Endothelial cell of umbilical vein (primary cell): ENCODE data around the gene DMAC1. TPM values are rescaled to one million over a fixed set of nuclear protein-coding genes. Genes with fewer than 3 reads are reported as not detected.

Experiments
- BruUV-seq: library from RNA; stranded (reverse); fragments of 400-500 nt; replicated peaks from 2 replicates; lab custom pipeline; 2021; lab: Mats Ljungman, UMichigan
- CTCF ChIA-PET: fragments of 300-600, 350-600 bp; sonication (Branson Sonifier 250); formaldehyde crosslinking; loops from one replicate; lab custom pipeline; 2021; ENCODE audit warnings: antibody characterized with exemption, inconsistent platforms; lab: Charles Lee
- POLR2A ChIA-PET: fragments of 300-600, 350-600 bp; sonication (Branson Sonifier 250); formaldehyde crosslinking; loops from one replicate; lab custom pipeline; 2021; ENCODE audit warnings: antibody characterized with exemption, inconsistent platforms; lab: Charles Lee
- DNase-seq: peaks from one replicate; pipeline ENCODE4 v3.0.0-alpha.2; 2011; ENCODE audit warnings: low read depth, low spot score
- FAIRE-seq: peaks from 2 replicates; lab custom pipeline; 2011; peaks lifted over from hg19 to GRCh38; lab: Jason Lieb, UNC
- H2AFZ ChIP-seq: 2 replicates; pipeline ENCODE4 v1.6.0; 2012; ENCODE audit warnings: low read depth, low read length, control low read depth, inconsistent platforms
- H3K27ac ChIP-seq: 2 replicates; pipeline ENCODE4 v1.5.1; 2011; ENCODE audit warnings: low read depth, mild to moderate bottlenecking, control low read depth, low read length, moderate library complexity; ENCODE audit not compliant: insufficient read depth
- H3K27me3 ChIP-seq, 2 experiments: 2 replicates each; pipeline versions ENCODE4 v1.6.0 to v1.6.1; 2011; ENCODE audit warnings: low read length in 2 of 2, mixed read lengths in 1 of 2; ENCODE audit not compliant: control insufficient read depth in 2 of 2, insufficient read depth in 2 of 2
- H3K36me3 ChIP-seq, 2 experiments: 2 replicates in 1 of 2; 3 replicates in 1 of 2; pipeline ENCODE4 v1.5.1; 2011; ENCODE audit warnings: low read length in 2 of 2, mild to moderate bottlenecking in 1 of 2, moderate library complexity in 1 of 2; ENCODE audit not compliant: control insufficient read depth in 2 of 2, insufficient read depth in 2 of 2; ENCODE audit errors: extremely low read depth in 1 of 2
- H3K4me1 ChIP-seq: 3 replicates; pipeline ENCODE4 v1.5.1; 2011; ENCODE audit warnings: mild to moderate bottlenecking, low read length; ENCODE audit not compliant: control insufficient read depth, insufficient read depth; ENCODE audit errors: extremely low read depth
- H3K4me2 ChIP-seq: 2 replicates; pipeline ENCODE4 v1.6.1; 2011; ENCODE audit warnings: low read length, control low read depth, mixed read lengths; ENCODE audit not compliant: insufficient read depth
- H3K4me3 ChIP-seq, 3 experiments: fragments of 200-600 bp in 1 of 3; sonication (generic), shearing (Covaris generic) in 1 of 3; replicated peaks in 1 of 3; 2 replicates each; pipeline ENCODE4 v1.5.1; 2011 to 2016; ENCODE audit warnings: control low read depth in 3 of 3, low read length in 3 of 3, mild to moderate bottlenecking in 2 of 3, inconsistent platforms in 1 of 3, low read depth in 1 of 3, moderate library complexity in 1 of 3; ENCODE audit not compliant: insufficient read depth in 1 of 3
- H3K79me2 ChIP-seq: 2 replicates; pipeline ENCODE4 v1.6.0; 2012; ENCODE audit warnings: low read length, inconsistent platforms; ENCODE audit not compliant: control insufficient read depth, insufficient read depth
- H3K9ac ChIP-seq: replicated peaks from 2 replicates; pipeline ENCODE3; 2011; ENCODE audit warnings: low read length, control low read depth; ENCODE audit not compliant: insufficient read depth; ENCODE audit errors: extremely low read depth
- H3K9me1 ChIP-seq: replicated peaks from 3 replicates; pipeline ENCODE4 v1.6.0; 2011; ENCODE audit warnings: mild to moderate bottlenecking, low read length; ENCODE audit not compliant: control insufficient read depth, insufficient read depth; ENCODE audit errors: extremely low read depth
- H3K9me3 ChIP-seq: replicated peaks from 2 replicates; pipeline ENCODE4 v1.5.1; 2012; ENCODE audit warnings: low read length, inconsistent platforms; ENCODE audit not compliant: control insufficient read depth, insufficient read depth
- H4K20me1 ChIP-seq: replicated peaks from 2 replicates; pipeline ENCODE3; 2011; ENCODE audit warnings: mild to moderate bottlenecking, low read length; ENCODE audit not compliant: control insufficient read depth, insufficient read depth; ENCODE audit errors: extremely low read depth
- EZH2 ChIP-seq: IDR thresholded peaks from 2 replicates; pipeline ENCODE4 v1.6.1; 2012; ENCODE audit warnings: borderline replicate concordance, low read depth, mild to moderate bottlenecking, moderate library complexity, low read length, inconsistent platforms; ENCODE audit not compliant: severe bottlenecking
- FOS ChIP-seq: IDR thresholded peaks from 2 replicates; pipeline ENCODE4 v1.6.1; 2011; ENCODE audit warnings: mild to moderate bottlenecking, low read length, moderate library complexity, borderline replicate concordance; ENCODE audit not compliant: insufficient read depth
- GATA2 ChIP-seq: IDR thresholded peaks from 2 replicates; pipeline ENCODE4 v1.7.0; 2011; ENCODE audit warnings: low read depth, mild to moderate bottlenecking, moderate library complexity, mixed read lengths, low read length; ENCODE audit not compliant: insufficient read length, insufficient read depth
- JUN ChIP-seq: IDR thresholded peaks from 2 replicates; pipeline ENCODE4 v1.6.1; 2011; ENCODE audit warnings: borderline replicate concordance, low read depth; ENCODE audit not compliant: insufficient read length, insufficient read depth
- MYC ChIP-seq: IDR thresholded peaks from one replicate; pipeline ENCODE4 v1.6.1; 2011; ENCODE audit warnings: mild to moderate bottlenecking, low read depth, low read length
- POLR2A ChIP-seq: IDR thresholded peaks from 2 replicates; pipeline ENCODE4 v1.6.1; 2012; ENCODE audit warnings: low read depth, mild to moderate bottlenecking, control low read depth, low read length
- POLR2AphosphoS5 ChIP-seq: IDR thresholded peaks from 2 replicates; pipeline ENCODE4 v1.6.1; 2012; ENCODE audit warnings: low read depth, mild to moderate bottlenecking, control low read depth, low read length, moderate library complexity; ENCODE audit not compliant: insufficient read depth
- dilution Hi-C: fragments of 300-500 bp; cut with MboI; formaldehyde crosslinking; loops from one replicate; pipeline ENCODE4 v1.15.0; 2019; ENCODE audit warnings: low sequenced_read_pairs; ENCODE audit not compliant: extremely low pct_ligation_motif_present
- intact Hi-C: fragments of 100-400 bp; cut with micrococcal nuclease; formaldehyde crosslinking; loops from one replicate; pipeline ENCODE4 v1.10.0; 2022
- polyA plus RNA-seq, 4 experiments: library from polyadenylated mRNA; depleted of rRNA in 3 of 4; stranded (reverse) in 3 of 4; unstranded in 1 of 4; fragments of >200 nt; gene quantifications; 2 replicates each; pipeline versions ENCODE4 v1.2.1 to v1.2.3, GENCODE V29; 2011 to 2012; ENCODE audit warnings: missing spikeins in 1 of 4
- total RNA-seq: library from RNA; stranded (reverse); gene quantifications from 2 replicates; pipeline ENCODE4 v1.2.3, GENCODE V29; 2021
- TF ChIP-seq, protein P1 (sequence below): IDR thresholded peaks from 2 replicates; pipeline ENCODE4 v1.6.1; 2011; ENCODE audit not compliant: insufficient read depth, insufficient read length
- TF ChIP-seq, protein P2 (sequence below), 2 donors: IDR thresholded peaks; 1 replicate in 1 of 2; 2 replicates in 1 of 2; pipeline ENCODE4 v1.5.1; 2011; ENCODE audit warnings: low read length in 2 of 2, mild to moderate bottlenecking in 2 of 2, moderate library complexity in 2 of 2, control low read depth in 1 of 2, inconsistent platforms in 1 of 2, low read depth in 1 of 2; ENCODE audit not compliant: insufficient read depth in 1 of 2; ENCODE audit errors: extremely low read depth in 1 of 2

Gene DMAC1
- total and polyA plus RNA-seq, 2 donors (not counting 3 experiments of a cell fraction or from before 2014, with no cell fraction given), result 15.8 to 44.0 TPM

DNA sequence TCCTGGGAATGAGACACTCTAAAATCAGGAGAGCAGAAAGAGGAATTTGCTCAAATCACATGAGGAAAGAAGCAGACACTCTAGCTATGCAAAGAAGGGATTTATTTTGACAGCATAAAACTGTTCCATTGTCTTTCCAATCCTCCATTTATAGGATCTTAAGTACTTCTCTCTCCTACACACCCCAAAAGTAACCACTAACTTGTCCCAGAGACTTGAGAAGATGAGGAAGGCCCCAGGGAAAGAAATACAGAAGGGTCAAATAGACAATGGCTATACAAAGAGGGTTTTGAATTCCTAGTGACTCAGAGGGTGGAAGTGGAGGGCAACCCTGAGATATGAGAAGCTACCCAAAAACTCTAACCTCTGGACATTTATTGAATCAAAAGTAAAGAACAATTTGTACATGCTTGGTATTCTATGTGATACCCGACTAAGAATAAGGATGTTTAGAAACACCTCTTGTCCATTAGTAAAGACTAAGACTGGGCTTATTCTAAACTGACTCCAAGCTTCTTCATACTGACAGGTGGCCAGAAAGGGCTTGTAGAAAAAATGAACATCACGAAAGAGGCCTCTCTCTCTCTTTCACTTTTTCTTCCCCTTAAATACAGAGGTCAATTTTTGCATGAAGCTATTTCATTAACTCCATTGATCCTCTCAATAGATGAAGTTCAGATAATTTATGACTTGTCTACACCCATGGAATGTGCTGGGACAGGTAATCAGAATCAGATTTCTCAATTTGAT, 20.6 kb downstream of the DMAC1 start:
- ChIA-PET CTCF (no interaction called here), POLR2A (no interaction called here)
- Histone ChIP-seq H3K79me2 (no peaks in the 10 kb centered on the region), H3K27me3 (no peaks in the 10 kb centered on the region), H2AFZ (no peak overlapping the region), H3K4me3 (no peak overlapping the region), H4K20me1 (no peaks in the 10 kb centered on the region), H3K4me2 (no peak overlapping the region), H3K9me1 (no peaks in the 10 kb centered on the region), H3K4me1 (no peaks in the 10 kb centered on the region), H3K36me3 (no peaks in the 10 kb centered on the region), H3K27ac (no peak overlapping the region), H3K9ac (no peak overlapping the region), H3K9me3 (no peaks in the 10 kb centered on the region)
- DNase-seq (no peak), FAIRE-seq (no peak)
- TF ChIP-seq EZH2, result no peak
- TF ChIP-seq, protein P1, sequence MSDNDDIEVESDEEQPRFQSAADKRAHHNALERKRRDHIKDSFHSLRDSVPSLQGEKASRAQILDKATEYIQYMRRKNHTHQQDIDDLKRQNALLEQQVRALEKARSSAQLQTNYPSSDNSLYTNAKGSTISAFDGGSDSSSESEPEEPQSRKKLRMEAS, result no peak
- TF ChIP-seq FOS, result no peak
- no peak for TF ChIP-seq POLR2AphosphoS5
- no peak for TF ChIP-seq POLR2A
- no peak for TF ChIP-seq JUN
- no peak for TF ChIP-seq MYC
- TF ChIP-seq, protein P2, sequence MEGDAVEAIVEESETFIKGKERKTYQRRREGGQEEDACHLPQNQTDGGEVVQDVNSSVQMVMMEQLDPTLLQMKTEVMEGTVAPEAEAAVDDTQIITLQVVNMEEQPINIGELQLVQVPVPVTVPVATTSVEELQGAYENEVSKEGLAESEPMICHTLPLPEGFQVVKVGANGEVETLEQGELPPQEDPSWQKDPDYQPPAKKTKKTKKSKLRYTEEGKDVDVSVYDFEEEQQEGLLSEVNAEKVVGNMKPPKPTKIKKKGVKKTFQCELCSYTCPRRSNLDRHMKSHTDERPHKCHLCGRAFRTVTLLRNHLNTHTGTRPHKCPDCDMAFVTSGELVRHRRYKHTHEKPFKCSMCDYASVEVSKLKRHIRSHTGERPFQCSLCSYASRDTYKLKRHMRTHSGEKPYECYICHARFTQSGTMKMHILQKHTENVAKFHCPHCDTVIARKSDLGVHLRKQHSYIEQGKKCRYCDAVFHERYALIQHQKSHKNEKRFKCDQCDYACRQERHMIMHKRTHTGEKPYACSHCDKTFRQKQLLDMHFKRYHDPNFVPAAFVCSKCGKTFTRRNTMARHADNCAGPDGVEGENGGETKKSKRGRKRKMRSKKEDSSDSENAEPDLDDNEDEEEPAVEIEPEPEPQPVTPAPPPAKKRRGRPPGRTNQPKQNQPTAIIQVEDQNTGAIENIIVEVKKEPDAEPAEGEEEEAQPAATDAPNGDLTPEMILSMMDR (IDR thresholded peaks at IDR 0.05; ENCODE audit: extremely low read depth in 1 of 2, insufficient read depth in 1 of 2, low read depth in 1 of 2, low read length in 2 of 2), result no peak
- TF ChIP-seq GATA2, result no peak
- intact Hi-C loops, result no loop called here
- no TSS peak for BruUV-seq
- dilution Hi-C loops, result no loop called here
